ENCODE measurements around the gene YBX3. TPM values are rescaled to one million over a fixed set of nuclear protein-coding genes. Genes with fewer than 3 reads are reported as not detected.

The YBX3 gene
- total and polyA plus RNA-seq, 3 donors from 2014 or later, result 493 to 1,385 (median 511) TPM

DNA sequence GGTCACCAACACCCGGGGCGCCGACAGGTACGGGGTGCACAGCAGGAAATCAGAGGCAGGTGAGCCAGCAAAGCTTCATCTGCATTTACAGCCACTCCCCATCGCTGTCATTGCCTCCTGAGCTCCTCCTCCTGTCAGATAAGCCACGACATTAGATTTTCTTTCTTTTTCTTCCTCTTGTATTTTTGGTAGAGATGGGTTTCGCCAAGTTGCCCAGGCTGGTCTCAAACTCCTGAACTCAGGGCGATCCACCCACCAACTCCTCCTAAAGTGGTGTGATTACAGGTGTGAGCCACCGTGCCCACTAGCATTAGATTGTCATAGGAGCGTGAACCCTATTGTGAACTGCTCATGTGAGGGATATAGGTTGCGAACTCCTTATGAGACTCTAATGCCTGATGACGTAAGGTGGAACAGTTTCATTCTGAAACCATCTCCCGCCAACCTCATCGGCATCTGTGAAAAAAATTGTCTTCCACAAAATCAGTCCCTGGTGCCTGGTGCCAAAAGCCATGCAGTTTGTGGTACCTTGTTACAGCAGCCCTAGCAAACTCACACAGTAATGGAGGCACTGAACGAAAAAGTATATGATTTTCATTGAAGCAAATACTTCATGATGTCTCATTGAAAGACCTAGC, 50.8 kb downstream of the YBX3 start:
- DNase-seq, result no peak
- Histone ChIP-seq H3K4me3 (no peak overlapping the region), H3K27me3 (no peaks in the 10 kb centered on the region), H3K9me3 (no peaks in the 10 kb centered on the region), H3K36me3 (ENCODE audit: low read depth, missing control alignments) (no peaks in the 10 kb centered on the region), H3K4me1 (no peaks in the 10 kb centered on the region), H3K27ac (no peak overlapping the region)
- WGBS, 2 donors, result 56 to 68% methylated on average over 15 of the region's 15 CpGs
- no peak for TF ChIP-seq POLR2A (IDR thresholded peaks at IDR 0.05)
- TF ChIP-seq, protein P1, sequence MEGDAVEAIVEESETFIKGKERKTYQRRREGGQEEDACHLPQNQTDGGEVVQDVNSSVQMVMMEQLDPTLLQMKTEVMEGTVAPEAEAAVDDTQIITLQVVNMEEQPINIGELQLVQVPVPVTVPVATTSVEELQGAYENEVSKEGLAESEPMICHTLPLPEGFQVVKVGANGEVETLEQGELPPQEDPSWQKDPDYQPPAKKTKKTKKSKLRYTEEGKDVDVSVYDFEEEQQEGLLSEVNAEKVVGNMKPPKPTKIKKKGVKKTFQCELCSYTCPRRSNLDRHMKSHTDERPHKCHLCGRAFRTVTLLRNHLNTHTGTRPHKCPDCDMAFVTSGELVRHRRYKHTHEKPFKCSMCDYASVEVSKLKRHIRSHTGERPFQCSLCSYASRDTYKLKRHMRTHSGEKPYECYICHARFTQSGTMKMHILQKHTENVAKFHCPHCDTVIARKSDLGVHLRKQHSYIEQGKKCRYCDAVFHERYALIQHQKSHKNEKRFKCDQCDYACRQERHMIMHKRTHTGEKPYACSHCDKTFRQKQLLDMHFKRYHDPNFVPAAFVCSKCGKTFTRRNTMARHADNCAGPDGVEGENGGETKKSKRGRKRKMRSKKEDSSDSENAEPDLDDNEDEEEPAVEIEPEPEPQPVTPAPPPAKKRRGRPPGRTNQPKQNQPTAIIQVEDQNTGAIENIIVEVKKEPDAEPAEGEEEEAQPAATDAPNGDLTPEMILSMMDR (IDR thresholded peaks at IDR 0.05), result no peak
- intact Hi-C loops (cut with DNase I; ENCODE audit: low total_unique reads), result no loop called here

DNA sequence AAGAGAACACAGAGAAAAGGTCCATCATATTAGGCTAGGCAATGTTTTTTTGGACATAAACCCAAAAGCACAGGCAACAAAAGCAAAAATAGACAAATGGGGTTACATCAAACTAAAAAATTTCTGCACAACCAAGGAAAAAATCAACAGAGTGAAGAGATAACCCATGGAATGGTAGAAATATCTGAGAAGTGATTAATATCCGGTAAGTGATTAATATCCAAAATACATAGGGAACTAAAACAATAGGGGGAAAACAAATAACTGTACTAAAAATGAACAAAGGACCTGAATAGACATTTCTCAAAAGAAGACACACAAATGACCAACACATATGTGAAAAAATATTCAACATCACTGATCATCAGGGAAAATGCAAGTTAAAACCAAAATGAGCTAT, 53.6 kb downstream of the YBX3 start:
- Histone ChIP-seq H3K27me3 (no peaks in the 10 kb centered on the region), H3K4me1 (no peaks in the 10 kb centered on the region), H3K36me3 (ENCODE audit: low read depth, missing control alignments) (no peaks in the 10 kb centered on the region), H3K27ac (no peak overlapping the region), H3K9me3 (no peaks in the 10 kb centered on the region), H3K4me3 (no peak overlapping the region)
- no peak for DNase-seq
- WGBS, 2 donors, result 95 to 96% methylated on average over 1 of the region's 1 CpG
- intact Hi-C loops (cut with DNase I; ENCODE audit: low total_unique reads), result no loop called here
- TF ChIP-seq POLR2A (IDR thresholded peaks at IDR 0.05), result no peak
- TF ChIP-seq, protein P1 (IDR thresholded peaks at IDR 0.05), result no peak

DNA sequence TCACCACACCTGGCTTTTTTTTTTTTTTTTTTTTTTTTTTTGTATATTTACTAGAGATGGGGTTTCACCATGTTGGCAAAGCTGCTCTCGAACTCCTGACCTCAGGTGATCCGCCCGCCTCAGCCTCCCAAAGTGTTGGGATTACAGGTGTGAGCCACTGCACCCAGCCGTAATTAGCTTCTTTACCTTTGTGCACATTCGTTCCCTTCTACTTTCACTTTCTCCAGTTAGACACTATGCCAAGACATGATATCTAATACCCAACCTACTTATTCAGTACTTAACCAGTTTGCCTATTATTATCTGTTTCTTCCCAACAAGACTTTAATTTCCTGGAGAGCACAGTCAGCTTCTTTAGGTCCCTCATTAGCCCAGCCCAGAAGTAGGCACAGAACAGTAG, 54.6 kb downstream of the YBX3 start:
- no peaks in the 10 kb centered on the region for H3K27me3 ChIP-seq
- intact Hi-C loops (cut with DNase I; ENCODE audit: low total_unique reads), result no loop called here
- H3K9me3 ChIP-seq, result no peaks in the 10 kb centered on the region
- DNase-seq, result no peak
- WGBS, 2 donors, result 79 to 92% methylated on average over 5 of the region's 5 CpGs
- no peak overlapping the region for H3K27ac ChIP-seq
- TF ChIP-seq POLR2A (IDR thresholded peaks at IDR 0.05), result no peak
- TF ChIP-seq, protein P1 (IDR thresholded peaks at IDR 0.05), result no peak
- no peak overlapping the region for H3K4me3 ChIP-seq
- no peaks in the 10 kb centered on the region for H3K36me3 ChIP-seq (ENCODE audit: low read depth, missing control alignments)
- no peaks in the 10 kb centered on the region for H3K4me1 ChIP-seq

DNA sequence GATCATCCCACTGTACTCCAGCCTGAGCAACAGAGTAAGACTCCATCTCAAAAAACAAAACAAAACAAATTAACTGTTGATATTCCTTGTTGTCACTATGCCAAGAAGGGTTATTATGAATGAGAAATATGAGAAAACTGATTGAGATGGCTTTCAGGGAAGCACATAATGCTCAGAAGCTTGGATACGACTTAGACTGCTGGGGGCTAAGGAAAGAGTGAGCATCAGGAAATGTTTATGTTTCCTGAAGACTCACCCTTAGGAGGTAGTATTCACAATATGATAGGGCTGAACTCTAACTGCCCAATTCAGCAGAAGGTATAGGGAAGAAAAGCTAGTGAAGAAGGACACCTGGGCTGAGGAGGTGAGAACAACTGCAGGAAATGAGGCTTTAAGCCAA, 55.5 kb downstream of the YBX3 start:
- Histone ChIP-seq H3K4me1 (no peaks in the 10 kb centered on the region), H3K27ac (no peak overlapping the region), H3K4me3 (no peak overlapping the region), H3K27me3 (no peaks in the 10 kb centered on the region), H3K36me3 (ENCODE audit: low read depth, missing control alignments) (no peaks in the 10 kb centered on the region), H3K9me3 (no peaks in the 10 kb centered on the region)
- intact Hi-C loops (cut with DNase I; ENCODE audit: low total_unique reads), result no loop called here
- 65 to 71% methylated on average over 1 of the region's 1 CpG for WGBS, 2 donors
- DNase-seq, result no peak
- TF ChIP-seq POLR2A (IDR thresholded peaks at IDR 0.05), result no peak
- TF ChIP-seq, protein P1 (IDR thresholded peaks at IDR 0.05), result no peak

DNA sequence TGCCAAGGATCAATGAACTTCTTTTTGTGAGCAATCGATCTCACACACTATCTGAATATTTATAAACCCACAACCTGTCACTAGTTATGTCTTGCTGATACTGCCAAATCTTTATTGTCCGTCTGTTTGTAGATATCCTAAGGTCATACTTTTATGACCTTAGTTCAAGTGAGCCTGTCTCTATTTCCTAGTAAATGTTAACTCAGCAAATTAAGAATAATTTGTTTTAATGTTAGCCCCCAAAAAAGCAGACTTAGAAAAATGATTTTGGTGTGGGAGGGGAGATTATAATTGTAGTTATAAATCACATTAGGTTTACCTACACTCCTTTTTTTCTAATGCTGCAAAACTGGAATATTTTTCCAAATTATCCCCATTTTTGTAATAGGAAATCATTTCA, 58.6 kb downstream of the YBX3 start:
- intact Hi-C loops (cut with DNase I; ENCODE audit: low total_unique reads), result no loop called here
- H3K9me3 ChIP-seq, result no peaks in the 10 kb centered on the region
- no peaks in the 10 kb centered on the region for H3K27me3 ChIP-seq
- H3K36me3 ChIP-seq (ENCODE audit: low read depth, missing control alignments), result no peaks in the 10 kb centered on the region
- 84% methylated on average over 2 of the region's 2 CpGs for WGBS, 2 donors
- no peak overlapping the region for H3K4me3 ChIP-seq
- DNase-seq, result no peak
- TF ChIP-seq POLR2A (IDR thresholded peaks at IDR 0.05), result no peak
- TF ChIP-seq, protein P1 (IDR thresholded peaks at IDR 0.05), result no peak
- no peak overlapping the region for H3K27ac ChIP-seq
- no peaks in the 10 kb centered on the region for H3K4me1 ChIP-seq

Data from testis (tissue), 3 donors.